GM06990 (cell line): ENCODE data around the gene ALDH4A1.
"Not testable (repeated sequence)": the region's sequence is repeated elsewhere in the genome, so short reads cannot be mapped to it uniquely, and the experiment has no call there.

ENCODE experiments used
- DNase-seq: peaks from one replicate; pipeline ENCODE4 v3.0.0-alpha.2; 2011; ENCODE audit not compliant: insufficient read length; ENCODE audit errors: extremely low read depth
- H3K27me3 ChIP-seq: replicated peaks from 2 replicates; pipeline ENCODE4 v1.6.0; 2011; ENCODE audit warnings: low read length; ENCODE audit not compliant: control insufficient read depth, insufficient read depth
- H3K36me3 ChIP-seq: 2 replicates; pipeline ENCODE4 v1.5.1; 2011; ENCODE audit warnings: low read length; ENCODE audit not compliant: control insufficient read depth, insufficient read depth
- H3K4me3 ChIP-seq: replicated peaks from 2 replicates; pipeline ENCODE4 v1.5.1; 2011; ENCODE audit warnings: low read depth, mild to moderate bottlenecking, control low read depth, low read length
- CTCF ChIP-seq: IDR thresholded peaks from 2 replicates; pipeline ENCODE4 v1.5.1; 2011; ENCODE audit warnings: low read length, control low read depth, mild to moderate bottlenecking, inconsistent platforms; ENCODE audit not compliant: insufficient read depth, poor library complexity, severe bottlenecking

Gene ALDH4A1

GRCh38 chr1:18856435-18856834, 45.9 kb downstream of the ALDH4A1 start:
- Histone ChIP-seq H3K4me3 (no peak overlapping the region), H3K27me3 (no peaks in the 10 kb centered on the region; the same call in 1 of the 2 replicates), H3K36me3 (no peaks in the 10 kb centered on the region)
- no peak for DNase-seq
- no peak for TF ChIP-seq CTCF

- Histone ChIP-seq H3K27me3 (no peaks in the 10 kb centered on the region; the same call in 1 of the 2 replicates), H3K36me3 (no peaks in the 10 kb centered on the region), H3K4me3 (no peak overlapping the region)
- DNase-seq: no peak
- no peak for TF ChIP-seq CTCF
Measured at GRCh38 chr1:18855573-18855972, 46.8 kb downstream of the ALDH4A1 start.

- no peaks in the 10 kb centered on the region; the same call in 1 of the 2 replicates for H3K27me3 ChIP-seq
- no peak overlapping the region for H3K4me3 ChIP-seq
- no peaks in the 10 kb centered on the region for H3K36me3 ChIP-seq
- no peak for TF ChIP-seq CTCF
- DNase-seq: no peak
Measured at GRCh38 chr1:18854331-18855025, 47.9 kb downstream of the ALDH4A1 start.

GRCh38 chr1:18852501-18852900, 49.9 kb downstream of the ALDH4A1 start:
- H3K27me3 ChIP-seq: no peaks in the 10 kb centered on the region; the same call in 1 of the 2 replicates
- H3K36me3 ChIP-seq: no peaks in the 10 kb centered on the region
- DNase-seq: no peak
- H3K4me3 ChIP-seq: no peak overlapping the region
- no peak for TF ChIP-seq CTCF

- DNase-seq: no peak
- H3K27me3 ChIP-seq: no peaks in the 10 kb centered on the region
- no peak overlapping the region for H3K4me3 ChIP-seq
- H3K36me3 ChIP-seq: no peaks in the 10 kb centered on the region
- TF ChIP-seq CTCF: no peak
Measured at GRCh38 chr1:18849261-18849711, 53.1 kb downstream of the ALDH4A1 start.

GRCh38 chr1:18847723-18848122, 54.6 kb downstream of the ALDH4A1 start:
- not testable (repeated sequence) for H3K36me3 ChIP-seq, DNase-seq, H3K27me3 ChIP-seq, H3K4me3 ChIP-seq
